Esophagus muscularis mucosa (tissue), 3 donors: ENCODE data around the gene DYNC2I2.

Experiments used
- POLR2A ChIP-seq: fragments of 450-650 bp; IDR thresholded peaks from one replicate; pipeline ENCODE4 v1.6.1; 2017; ENCODE audit warnings: antibody characterized with exemption, moderate library complexity, mild to moderate bottlenecking, low read depth
- TF ChIP-seq, protein P1 (sequence below), 3 experiments: fragments of 200-600 bp in 2 of 3; fragments of 450-650 bp in 1 of 3; sonication (generic) in 2 of 3; IDR thresholded peaks; one replicate each; pipeline ENCODE4 v1.5.1; 2017 to 2019; ENCODE audit warnings: antibody characterized with exemption in 3 of 3, mild to moderate bottlenecking in 2 of 3, moderate library complexity in 1 of 3

- TF ChIP-seq, protein P1, sequence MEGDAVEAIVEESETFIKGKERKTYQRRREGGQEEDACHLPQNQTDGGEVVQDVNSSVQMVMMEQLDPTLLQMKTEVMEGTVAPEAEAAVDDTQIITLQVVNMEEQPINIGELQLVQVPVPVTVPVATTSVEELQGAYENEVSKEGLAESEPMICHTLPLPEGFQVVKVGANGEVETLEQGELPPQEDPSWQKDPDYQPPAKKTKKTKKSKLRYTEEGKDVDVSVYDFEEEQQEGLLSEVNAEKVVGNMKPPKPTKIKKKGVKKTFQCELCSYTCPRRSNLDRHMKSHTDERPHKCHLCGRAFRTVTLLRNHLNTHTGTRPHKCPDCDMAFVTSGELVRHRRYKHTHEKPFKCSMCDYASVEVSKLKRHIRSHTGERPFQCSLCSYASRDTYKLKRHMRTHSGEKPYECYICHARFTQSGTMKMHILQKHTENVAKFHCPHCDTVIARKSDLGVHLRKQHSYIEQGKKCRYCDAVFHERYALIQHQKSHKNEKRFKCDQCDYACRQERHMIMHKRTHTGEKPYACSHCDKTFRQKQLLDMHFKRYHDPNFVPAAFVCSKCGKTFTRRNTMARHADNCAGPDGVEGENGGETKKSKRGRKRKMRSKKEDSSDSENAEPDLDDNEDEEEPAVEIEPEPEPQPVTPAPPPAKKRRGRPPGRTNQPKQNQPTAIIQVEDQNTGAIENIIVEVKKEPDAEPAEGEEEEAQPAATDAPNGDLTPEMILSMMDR (IDR thresholded peaks at IDR 0.05), result no peak
- TF ChIP-seq POLR2A, result no peak
These were observed 34.8 kb downstream of the DYNC2I2 start for GRCh38 chr9:128621730-128622455.
